Activated naive CD8-positive, alpha-beta T cell treated with anti-CD3 and anti-CD28 coated beads, Interleukin-2, amount 50 U/mL, for 16 hours (primary cell): Measurements from ENCODE around the gene HYDIN.

ENCODE experiments used
- DNase-seq: peaks from one replicate; pipeline ENCODE4 v3.0.0-alpha.2; 2020; ENCODE audit warnings: low read depth, low spot score

The HYDIN gene

DNA sequence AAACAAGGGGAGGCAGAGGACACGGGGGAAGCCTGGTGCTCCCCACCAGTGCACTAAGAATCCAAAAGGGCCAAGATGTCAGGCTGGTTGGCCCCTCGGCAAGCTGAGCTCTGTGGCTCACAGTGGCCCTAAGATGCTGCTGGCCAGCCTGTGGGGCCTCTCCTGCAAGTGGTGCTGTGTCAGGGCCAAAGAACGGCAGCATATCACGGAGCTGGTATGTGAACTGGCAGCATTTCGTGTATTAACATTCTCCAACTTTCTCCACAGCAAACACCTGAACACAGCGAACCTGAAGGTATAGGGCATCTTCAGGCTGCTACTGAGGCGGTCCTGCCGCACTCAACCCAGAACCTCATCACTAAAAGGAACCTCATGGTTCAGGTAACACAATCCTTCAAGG, 464.3 kb downstream of the HYDIN start:
- no peak for DNase-seq

DNA sequence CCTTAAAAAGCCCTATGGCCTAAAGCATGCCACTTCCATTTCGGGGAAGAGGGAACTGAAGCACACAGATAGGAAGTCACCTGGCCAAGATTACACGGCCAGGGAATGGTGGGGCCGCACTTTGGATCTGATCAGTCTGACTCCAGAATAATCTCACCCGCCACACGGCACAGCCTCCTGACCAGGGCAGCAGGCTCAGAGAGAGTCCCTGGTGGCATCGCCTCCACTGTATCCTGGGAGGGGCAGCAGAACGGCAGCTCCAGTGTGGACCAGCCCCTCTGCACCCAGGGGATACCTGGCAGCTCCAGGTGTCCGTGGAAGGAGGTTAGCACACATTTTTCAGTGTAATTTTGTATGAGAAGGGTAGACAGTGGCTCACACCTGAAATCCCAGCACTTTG, 465.0 kb downstream of the HYDIN start:
- no peak for DNase-seq

DNA sequence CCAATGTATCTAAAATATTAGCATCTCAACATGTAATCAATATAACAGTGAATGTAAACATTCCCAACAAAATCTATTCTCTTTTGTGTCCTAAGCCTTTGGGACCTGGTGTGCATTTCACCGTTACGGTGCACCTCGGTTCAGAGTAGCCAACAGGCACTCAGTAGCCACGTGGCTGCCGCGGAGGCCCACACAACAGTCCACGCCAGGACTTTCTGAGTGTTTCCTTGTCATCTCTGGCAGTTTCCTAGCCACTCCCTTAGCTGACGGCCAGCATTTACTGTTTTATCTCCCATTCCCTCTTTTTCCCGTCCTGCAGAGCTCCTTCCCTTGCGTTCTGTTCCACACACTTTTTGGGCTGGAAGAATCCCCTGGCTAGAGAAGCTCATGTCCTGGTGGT, 465.9 kb downstream of the HYDIN start:
- no peak for DNase-seq

DNA sequence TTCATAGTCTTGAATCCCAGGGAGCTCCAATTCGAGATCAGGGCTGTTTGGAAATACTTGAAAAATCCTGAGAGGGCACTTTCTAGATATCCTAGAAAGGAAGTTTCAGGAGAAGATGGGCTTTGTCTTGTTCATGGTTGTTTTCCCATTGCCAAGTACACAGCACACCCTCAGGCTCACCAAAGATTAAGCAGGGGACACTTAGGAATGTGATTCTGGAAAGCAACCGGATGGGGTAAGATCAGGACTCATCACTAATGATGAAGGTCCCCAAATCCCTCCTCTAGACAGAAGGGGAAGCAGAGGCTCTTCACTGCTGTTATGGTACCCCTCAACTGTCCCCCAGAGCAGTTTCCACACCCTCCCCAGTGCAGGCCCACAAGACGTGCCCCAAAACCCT, 470.3 kb downstream of the HYDIN start:
- no peak for DNase-seq

DNA sequence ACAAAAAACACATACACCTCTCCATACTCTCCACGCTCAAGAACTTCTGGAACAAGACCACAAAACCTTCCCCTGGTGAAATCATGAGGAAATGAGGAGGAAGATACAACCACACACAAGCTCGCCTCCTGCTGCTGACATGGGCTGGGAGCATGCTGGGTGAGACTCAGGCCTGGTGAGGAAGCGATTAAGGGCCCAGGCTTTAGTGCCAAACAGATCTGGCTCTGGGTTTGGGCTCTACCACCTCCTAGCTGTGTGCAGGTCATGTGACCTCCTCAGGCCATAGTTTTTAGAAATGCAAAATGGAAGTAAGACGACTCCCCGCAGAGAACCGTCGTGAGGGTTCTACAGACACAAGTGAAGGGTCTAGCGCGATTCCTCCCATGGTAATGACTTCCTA, 470.9 kb downstream of the HYDIN start:
- DNase-seq, result no peak

DNA sequence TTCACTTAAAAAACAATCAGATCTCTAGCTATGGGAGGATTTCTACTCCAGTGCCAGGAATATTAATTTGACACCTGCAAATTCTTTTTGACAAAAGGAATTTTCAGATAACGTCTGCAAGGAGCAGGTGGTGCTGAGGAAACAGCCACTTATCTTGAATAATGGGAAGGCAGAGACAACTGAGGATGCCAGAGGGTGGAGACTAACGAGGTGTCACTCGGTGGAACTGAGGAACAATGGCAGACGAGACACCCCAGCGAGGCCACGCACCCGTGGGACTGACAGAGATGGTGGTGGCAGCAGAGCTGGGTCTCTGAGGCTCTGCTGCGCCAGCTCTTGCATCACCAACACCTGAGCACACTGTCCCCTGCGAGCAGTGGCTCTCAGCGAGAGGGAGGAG, 471.7 kb downstream of the HYDIN start:
- no peak for DNase-seq
